Measurements from ENCODE around the gene TSPAN18. TPM values are rescaled to one million over a fixed set of nuclear protein-coding genes. Genes with fewer than 3 reads are reported as not detected.

TSPAN18 gene
- total and polyA plus RNA-seq, 9 donors, result 2.1 to 35.3 (median 14.4) TPM

DNA sequence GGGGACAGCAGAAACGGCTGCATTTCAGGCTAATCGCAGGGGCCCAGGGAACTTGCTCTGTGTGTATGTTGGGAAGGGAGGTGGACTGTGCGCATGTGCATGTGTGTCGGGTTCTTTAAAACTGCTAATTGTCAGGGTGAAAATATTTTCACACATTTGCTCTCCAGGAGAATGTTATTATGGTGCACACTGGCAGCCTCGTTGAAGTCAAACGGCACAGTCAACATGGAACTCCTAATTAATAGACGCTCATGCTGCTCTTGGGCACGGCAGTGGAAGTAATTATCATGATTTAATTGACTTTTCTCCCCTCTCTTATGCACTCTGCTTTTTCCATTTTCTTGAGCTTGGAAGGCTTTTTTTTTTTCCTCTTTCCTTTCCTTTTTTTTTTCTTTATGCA is 92.6 kb downstream of the TSPAN18 start:
- intact Hi-C loops (cut with DNase I), result loop anchor here in 1 of 4 donors (10.0 kb wide), 1 partner anchor 65 kb away; no protein-coding TSS in a partner anchor
- H3K4me3 ChIP-seq, result no peak overlapping the region
- H3K27me3 ChIP-seq, result no peaks in the 10 kb centered on the region
- WGBS, 3 donors, result 81 to 89% (median 88%) methylated on average over 8 of the region's 8 CpGs
- no peaks in the 10 kb centered on the region for H3K4me1 ChIP-seq (ENCODE audit: insufficient read depth)
- no peak for DNase-seq
- H3K9me3 ChIP-seq, result no peaks in the 10 kb centered on the region
- TF ChIP-seq EP300 (IDR thresholded peaks at IDR 0.05), result no peak
- TF ChIP-seq, protein P1, sequence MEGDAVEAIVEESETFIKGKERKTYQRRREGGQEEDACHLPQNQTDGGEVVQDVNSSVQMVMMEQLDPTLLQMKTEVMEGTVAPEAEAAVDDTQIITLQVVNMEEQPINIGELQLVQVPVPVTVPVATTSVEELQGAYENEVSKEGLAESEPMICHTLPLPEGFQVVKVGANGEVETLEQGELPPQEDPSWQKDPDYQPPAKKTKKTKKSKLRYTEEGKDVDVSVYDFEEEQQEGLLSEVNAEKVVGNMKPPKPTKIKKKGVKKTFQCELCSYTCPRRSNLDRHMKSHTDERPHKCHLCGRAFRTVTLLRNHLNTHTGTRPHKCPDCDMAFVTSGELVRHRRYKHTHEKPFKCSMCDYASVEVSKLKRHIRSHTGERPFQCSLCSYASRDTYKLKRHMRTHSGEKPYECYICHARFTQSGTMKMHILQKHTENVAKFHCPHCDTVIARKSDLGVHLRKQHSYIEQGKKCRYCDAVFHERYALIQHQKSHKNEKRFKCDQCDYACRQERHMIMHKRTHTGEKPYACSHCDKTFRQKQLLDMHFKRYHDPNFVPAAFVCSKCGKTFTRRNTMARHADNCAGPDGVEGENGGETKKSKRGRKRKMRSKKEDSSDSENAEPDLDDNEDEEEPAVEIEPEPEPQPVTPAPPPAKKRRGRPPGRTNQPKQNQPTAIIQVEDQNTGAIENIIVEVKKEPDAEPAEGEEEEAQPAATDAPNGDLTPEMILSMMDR (IDR thresholded peaks at IDR 0.05), result no peak
- TF ChIP-seq POLR2A (IDR thresholded peaks at IDR 0.05), result no peak
- no peak overlapping the region for H3K27ac ChIP-seq
- no peaks in the 10 kb centered on the region for H3K36me3 ChIP-seq

DNA sequence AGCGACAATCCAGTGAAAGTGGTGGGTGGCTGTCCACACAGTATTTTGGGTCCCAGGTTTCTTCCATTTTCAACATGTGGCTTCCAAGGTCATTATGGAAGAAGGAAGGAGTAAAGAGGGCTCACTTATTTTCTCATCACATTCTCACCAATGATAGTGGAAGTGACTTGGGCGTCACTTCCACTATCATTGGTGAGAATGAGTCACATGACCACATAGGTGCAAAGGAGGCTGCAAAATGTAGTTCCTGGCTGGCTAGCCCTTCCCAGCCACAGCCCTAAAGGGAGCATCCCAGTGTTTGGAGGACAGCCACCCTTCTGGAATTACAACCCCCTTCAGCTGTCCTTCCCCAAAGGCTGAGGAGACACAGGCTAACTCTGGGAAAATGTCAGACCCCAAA is 95.6 kb downstream of the TSPAN18 start:
- TF ChIP-seq POLR2A (IDR thresholded peaks at IDR 0.05) (no peak), EP300 (IDR thresholded peaks at IDR 0.05) (no peak)
- TF ChIP-seq, protein P1 (IDR thresholded peaks at IDR 0.05), result no peak
- no peak for DNase-seq
- H3K27me3 ChIP-seq, result no peaks in the 10 kb centered on the region
- H3K4me1 ChIP-seq (ENCODE audit: insufficient read depth), result no peaks in the 10 kb centered on the region
- WGBS, 3 donors, result 46 to 71% (median 48%) methylated on average over 2 of the region's 2 CpGs
- intact Hi-C loops (cut with DNase I), result no loop called here
- H3K9me3 ChIP-seq, result no peaks in the 10 kb centered on the region
- H3K36me3 ChIP-seq, result no peaks in the 10 kb centered on the region
- no peak overlapping the region for H3K27ac ChIP-seq
- H3K4me3 ChIP-seq, result no peak overlapping the region

DNA sequence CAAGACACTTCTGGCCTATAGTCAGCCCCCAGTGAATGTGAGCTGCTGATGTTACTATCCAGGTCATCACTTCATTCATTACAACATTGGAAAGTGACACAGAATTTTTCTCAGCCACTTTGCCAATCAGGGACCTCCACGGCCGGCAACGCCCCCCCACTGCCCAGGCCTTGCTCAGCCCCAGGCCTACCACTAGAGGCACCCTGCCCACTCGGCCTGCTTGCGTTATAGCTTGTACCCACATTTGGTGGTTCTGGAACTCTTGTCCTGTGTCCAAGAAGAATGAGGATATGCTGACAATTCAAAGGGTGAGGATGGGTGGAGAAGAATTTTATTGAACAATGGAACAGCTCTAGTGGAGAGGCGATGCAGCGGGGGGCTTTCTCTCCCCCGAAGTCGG is 96.2 kb downstream of the TSPAN18 start:
- TF ChIP-seq POLR2A (IDR thresholded peaks at IDR 0.05), result no peak
- no peak for TF ChIP-seq EP300 (IDR thresholded peaks at IDR 0.05)
- TF ChIP-seq, protein P1 (IDR thresholded peaks at IDR 0.05), result no peak
- Histone ChIP-seq H3K27ac (no peak overlapping the region), H3K4me3 (no peak overlapping the region), H3K36me3 (no peaks in the 10 kb centered on the region), H3K9me3 (no peaks in the 10 kb centered on the region), H3K4me1 (ENCODE audit: insufficient read depth) (no peaks in the 10 kb centered on the region), H3K27me3 (no peaks in the 10 kb centered on the region)
- WGBS, 3 donors, result 90 to 92% (median 90%) methylated on average over 9 of the region's 9 CpGs
- DNase-seq, result no peak
- intact Hi-C loops (cut with DNase I), result no loop called here

DNA sequence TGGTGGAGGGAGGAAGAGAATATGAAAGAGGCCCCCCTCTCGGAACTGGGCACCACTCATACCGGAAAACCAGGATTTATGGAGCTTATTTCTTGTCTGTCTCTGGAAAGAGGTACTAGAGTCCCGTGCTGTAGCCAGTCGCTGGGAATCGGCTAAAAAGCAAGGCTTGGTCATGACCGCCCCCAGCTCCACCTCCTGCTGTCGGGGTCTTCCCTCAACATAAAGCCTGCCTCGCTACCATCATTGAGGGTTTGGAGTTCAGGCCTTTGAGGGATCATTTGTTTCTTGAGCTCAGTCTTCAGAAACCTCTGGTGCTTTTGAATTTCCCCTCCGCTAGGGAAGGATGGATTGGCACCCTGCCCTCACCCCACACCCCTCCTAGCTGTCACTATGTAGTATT is 97.1 kb downstream of the TSPAN18 start:
- H3K4me3 ChIP-seq, result no peak overlapping the region
- no peaks in the 10 kb centered on the region for H3K9me3 ChIP-seq
- no peaks in the 10 kb centered on the region for H3K4me1 ChIP-seq (ENCODE audit: insufficient read depth)
- no peak overlapping the region for H3K27ac ChIP-seq
- no peaks in the 10 kb centered on the region for H3K36me3 ChIP-seq
- WGBS, 3 donors, result 82 to 89% (median 88%) methylated on average over 9 of the region's 9 CpGs
- TF ChIP-seq, protein P1 (IDR thresholded peaks at IDR 0.05), result no peak
- TF ChIP-seq POLR2A (IDR thresholded peaks at IDR 0.05), result no peak
- TF ChIP-seq EP300 (IDR thresholded peaks at IDR 0.05), result no peak
- intact Hi-C loops (cut with DNase I), result no loop called here
- no peaks in the 10 kb centered on the region for H3K27me3 ChIP-seq
- no peak for DNase-seq

All from ovary (tissue), 9 donors.